Loucy (cell line): ENCODE measurements around the gene SRD5A1.
A peak's percentile ranks its signal among the peaks of the same experiment; 100 is the strongest.

ENCODE experiments used
- H2AFZ ChIP-seq: fragments of 200-600 bp; sonication (generic); 2 replicates; pipeline ENCODE4 v1.6.0; 2016; ENCODE audit warnings: antibody characterized with exemption, mild to moderate bottlenecking, low read length, moderate library complexity
- H3F3A ChIP-seq: fragments of 200-600 bp; 2 replicates; pipeline ENCODE4 v1.6.0; 2016; ENCODE audit warnings: antibody characterized with exemption, low read depth, mild to moderate bottlenecking
- H3K27me3 ChIP-seq: fragments of 200-600 bp; sonication (generic); 2 replicates; pipeline ENCODE4 v1.6.1; 2014; ENCODE audit warnings: low read length, mild to moderate bottlenecking; ENCODE audit not compliant: insufficient read depth, poor library complexity, severe bottlenecking
- H3K36me3 ChIP-seq: fragments of 200-600 bp; sonication (generic); 2 replicates; pipeline ENCODE4 v1.6.1; 2016; ENCODE audit warnings: low read length; ENCODE audit not compliant: insufficient read depth
- H3K4me1 ChIP-seq: fragments of 200-600 bp; sonication (generic); 2 replicates; pipeline ENCODE4 v1.5.1; 2014; ENCODE audit warnings: low read length, mild to moderate bottlenecking; ENCODE audit not compliant: insufficient read depth, poor library complexity, severe bottlenecking
- H3K4me2 ChIP-seq: fragments of 200-600 bp; sonication (generic); 2 replicates; pipeline ENCODE4 v1.6.0; 2014; ENCODE audit warnings: antibody characterized with exemption, low read length, low read depth, mild to moderate bottlenecking; ENCODE audit not compliant: poor library complexity, severe bottlenecking
- H3K4me3 ChIP-seq: fragments of 200-600 bp; sonication (generic); 2 replicates; pipeline ENCODE4 v1.5.1; 2014; ENCODE audit warnings: low read length, mild to moderate bottlenecking, mixed read lengths; ENCODE audit not compliant: poor library complexity, severe bottlenecking
- H3K79me2 ChIP-seq: fragments of 200-600 bp; sonication (generic); 2 replicates; pipeline ENCODE4 v1.6.1; 2014; ENCODE audit warnings: low read length; ENCODE audit not compliant: insufficient read depth
- H3K9ac ChIP-seq: fragments of 200-600 bp; sonication (generic); 2 replicates; pipeline ENCODE4 v1.6.0; 2014; ENCODE audit warnings: mild to moderate bottlenecking, low read depth, low read length, moderate library complexity; ENCODE audit not compliant: poor library complexity, severe bottlenecking
- H3K9me2 ChIP-seq: fragments of 200-600 bp; sonication (generic); replicated peaks from 2 replicates; pipeline ENCODE4 v1.6.1; 2016; ENCODE audit warnings: low read depth, low read length, mixed read lengths
- H3K9me3 ChIP-seq: fragments of 200-600 bp; sonication (generic); 2 replicates; pipeline ENCODE4 v1.6.1; 2014; ENCODE audit warnings: mild to moderate bottlenecking, antibody characterized with exemption, low read length, low read depth; ENCODE audit not compliant: insufficient read depth
- H4K20me1 ChIP-seq: fragments of 200-600 bp; sonication (generic); 2 replicates; pipeline ENCODE4 v1.6.0; 2014; ENCODE audit warnings: antibody characterized with exemption, low read length, mild to moderate bottlenecking; ENCODE audit not compliant: insufficient read depth, poor library complexity, severe bottlenecking
- EZH2phosphoT487 ChIP-seq: fragments of 200-600 bp; IDR thresholded peaks from 2 replicates; pipeline ENCODE4 v1.6.1; 2018; ENCODE audit warnings: antibody characterized with exemption, mild to moderate bottlenecking, moderate library complexity, borderline replicate concordance
- TF ChIP-seq, protein P1 (sequence below): fragments of 200-600 bp; sonication (generic); conservative IDR thresholded peaks from 2 replicates; pipeline ENCODE4 v1.5.1; 2014; ENCODE audit warnings: mild to moderate bottlenecking, antibody characterized with exemption, low read length

The SRD5A1 gene

DNA sequence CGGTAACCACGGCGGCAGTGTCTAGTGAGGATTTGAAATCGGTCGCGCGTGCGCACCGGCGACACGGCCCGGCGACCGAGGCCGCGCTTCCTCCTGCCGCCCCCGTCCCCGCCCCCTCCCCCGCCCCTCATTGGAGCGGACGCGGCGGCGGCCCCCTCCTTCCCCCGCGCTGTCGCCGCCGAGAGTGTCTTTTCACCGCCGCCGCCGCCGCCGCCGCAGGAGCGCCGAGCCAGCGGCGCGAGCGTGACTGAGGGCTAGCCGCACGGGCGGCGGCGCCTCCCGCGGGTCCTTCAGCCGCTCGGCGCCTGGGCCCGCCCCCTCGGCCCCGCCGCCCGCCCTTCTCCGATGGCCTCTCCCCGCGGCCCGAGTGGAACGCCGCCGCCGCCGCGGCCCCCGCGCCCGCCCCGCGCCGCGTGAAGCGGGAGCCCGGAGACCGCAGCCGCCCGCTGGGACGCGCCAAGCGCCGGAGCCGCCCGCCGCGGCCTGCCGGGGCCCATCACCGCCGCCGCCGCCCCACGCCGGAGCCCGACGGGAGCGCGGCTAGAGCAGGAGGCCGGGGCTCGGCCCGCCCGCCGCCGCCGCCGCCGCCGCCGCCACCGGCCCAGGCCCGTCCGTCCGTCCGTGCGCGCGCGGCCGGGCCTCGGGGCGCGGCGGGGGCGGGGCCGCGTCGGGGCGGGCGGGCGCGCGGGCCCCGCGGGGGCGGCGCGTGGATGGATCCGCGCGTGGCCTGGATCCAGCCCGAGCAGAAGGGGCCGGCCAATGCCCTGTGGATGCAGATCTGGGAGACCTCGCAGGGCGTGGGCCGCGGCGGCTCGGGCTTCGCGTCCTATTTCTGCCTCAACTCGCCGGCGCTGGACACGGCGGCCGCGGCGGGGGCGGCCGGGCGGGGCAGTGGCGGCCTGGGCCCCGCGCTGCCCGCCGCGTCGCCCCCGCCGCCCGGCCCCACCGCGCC is 80.3 kb downstream of the SRD5A1 start, which contains the start of gene TENT4A:
TENT4A (plus strand) TSS at position 159 of the 952 bp plus-strand sequence; CDS start at position 711, 552 bp downstream.
- H4K20me1 ChIP-seq = peaks cover 42% of the 10 kb centered on the region
- H3K9me3 ChIP-seq = no peaks in the 10 kb centered on the region
- H3K9ac ChIP-seq = peak within 1 kb of the TSS; percentile 86
- H3K9me2 ChIP-seq = no peaks in the 10 kb centered on the region
- peak within 1 kb of the TSS; percentile 93 for H3K4me3 ChIP-seq
- H3K4me2 ChIP-seq = peak within 1 kb of the TSS; percentile 98
- peaks cover 48% of the 10 kb centered on the region for H3K4me1 ChIP-seq
- no peaks in the 10 kb centered on the region for H3F3A ChIP-seq
- H3K27me3 ChIP-seq = no peaks in the 10 kb centered on the region
- peaks cover 45% of the 10 kb centered on the region for H3K79me2 ChIP-seq
- TF ChIP-seq, protein P1, sequence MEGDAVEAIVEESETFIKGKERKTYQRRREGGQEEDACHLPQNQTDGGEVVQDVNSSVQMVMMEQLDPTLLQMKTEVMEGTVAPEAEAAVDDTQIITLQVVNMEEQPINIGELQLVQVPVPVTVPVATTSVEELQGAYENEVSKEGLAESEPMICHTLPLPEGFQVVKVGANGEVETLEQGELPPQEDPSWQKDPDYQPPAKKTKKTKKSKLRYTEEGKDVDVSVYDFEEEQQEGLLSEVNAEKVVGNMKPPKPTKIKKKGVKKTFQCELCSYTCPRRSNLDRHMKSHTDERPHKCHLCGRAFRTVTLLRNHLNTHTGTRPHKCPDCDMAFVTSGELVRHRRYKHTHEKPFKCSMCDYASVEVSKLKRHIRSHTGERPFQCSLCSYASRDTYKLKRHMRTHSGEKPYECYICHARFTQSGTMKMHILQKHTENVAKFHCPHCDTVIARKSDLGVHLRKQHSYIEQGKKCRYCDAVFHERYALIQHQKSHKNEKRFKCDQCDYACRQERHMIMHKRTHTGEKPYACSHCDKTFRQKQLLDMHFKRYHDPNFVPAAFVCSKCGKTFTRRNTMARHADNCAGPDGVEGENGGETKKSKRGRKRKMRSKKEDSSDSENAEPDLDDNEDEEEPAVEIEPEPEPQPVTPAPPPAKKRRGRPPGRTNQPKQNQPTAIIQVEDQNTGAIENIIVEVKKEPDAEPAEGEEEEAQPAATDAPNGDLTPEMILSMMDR = no peak
- no peak for TF ChIP-seq EZH2phosphoT487
- H3K36me3 ChIP-seq = peaks cover 2% of the 10 kb centered on the region; the same call in 1 of the 2 replicates
- H2AFZ ChIP-seq = peak within 1 kb of the TSS; percentile 92

DNA sequence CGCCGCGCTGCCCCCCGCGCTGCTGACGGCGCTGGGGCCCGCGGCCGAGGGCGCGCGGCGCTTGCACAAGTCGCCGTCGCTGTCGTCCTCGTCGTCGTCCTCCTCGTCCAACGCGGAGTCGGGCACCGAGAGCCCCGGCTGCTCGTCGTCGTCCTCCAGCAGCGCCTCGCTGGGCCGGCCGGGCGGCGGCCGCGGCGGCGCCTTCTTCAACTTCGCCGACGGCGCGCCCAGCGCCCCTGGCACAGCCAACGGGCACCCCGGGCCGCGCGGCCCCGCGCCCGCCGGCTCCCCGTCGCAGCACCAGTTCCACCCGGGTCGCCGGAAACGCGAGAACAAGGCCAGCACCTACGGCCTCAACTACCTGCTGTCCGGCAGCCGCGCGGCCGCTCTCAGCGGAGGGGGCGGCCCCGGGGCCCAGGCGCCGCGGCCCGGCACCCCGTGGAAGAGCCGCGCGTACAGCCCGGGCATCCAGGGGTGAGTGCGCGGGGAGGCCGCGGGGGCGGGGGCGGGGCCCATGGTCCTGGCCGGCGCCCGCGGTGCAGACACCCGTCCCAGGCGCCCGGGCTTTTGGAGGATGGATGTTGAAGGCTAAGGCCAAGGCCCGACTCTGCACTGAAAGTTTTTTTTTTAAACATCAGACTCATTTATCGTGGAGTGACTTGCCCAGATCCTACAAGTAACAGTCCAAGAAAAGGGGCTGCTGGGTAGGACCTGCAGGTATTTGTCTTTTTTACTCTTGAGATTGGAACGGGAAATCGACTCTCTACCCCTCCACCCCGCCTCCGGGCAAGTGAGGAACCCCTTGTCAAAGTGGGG is 81.2 kb downstream of the SRD5A1 start:
- Histone ChIP-seq H4K20me1 (peaks cover 51% of the 10 kb centered on the region), H3K79me2 (peaks cover 54% of the 10 kb centered on the region)
- TF ChIP-seq EZH2phosphoT487 = no peak
- TF ChIP-seq, protein P1 = no peak

DNA sequence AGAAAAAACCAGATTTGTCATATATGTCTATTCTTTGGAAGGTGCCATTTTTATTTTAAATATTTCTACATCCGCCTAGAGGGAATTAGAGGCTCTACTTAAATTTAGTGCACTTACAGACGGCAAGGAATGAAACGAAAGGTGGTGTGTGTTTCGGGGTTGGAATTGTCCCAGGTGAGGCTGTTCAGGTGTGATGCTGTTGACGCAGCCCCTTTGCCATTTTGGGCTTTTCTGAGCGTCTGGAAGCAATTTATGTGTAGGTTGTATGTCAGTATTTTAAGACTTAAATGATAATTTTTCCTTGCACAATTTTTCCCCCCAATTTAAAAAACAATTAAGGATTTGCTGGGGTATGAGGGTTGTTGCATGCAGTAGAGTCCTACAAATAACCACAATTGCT is 82.0 kb downstream of the SRD5A1 start:
- Histone ChIP-seq H3K9me2 (no peaks in the 10 kb centered on the region), H3F3A (no peaks in the 10 kb centered on the region), H3K4me3 (peak overlapping the region; percentile 93), H4K20me1 (peaks cover 59% of the 10 kb centered on the region), H3K4me2 (peak overlapping the region; percentile 98), H3K4me1 (peaks cover 52% of the 10 kb centered on the region), H3K9ac (peak overlapping the region; percentile 75), H3K27me3 (no peaks in the 10 kb centered on the region), H2AFZ (no peak overlapping the region), H3K79me2 (peaks cover 62% of the 10 kb centered on the region), H3K9me3 (no peaks in the 10 kb centered on the region), H3K36me3 (peaks cover 11% of the 10 kb centered on the region; the same call in 1 of the 2 replicates)
- TF ChIP-seq, protein P1 = no peak
- no peak for TF ChIP-seq EZH2phosphoT487

More for the DNA sequence above, 81.2 kb downstream of the SRD5A1 start:
- peak overlapping the region; percentile 93 for H3K4me3 ChIP-seq
- H3K27me3 ChIP-seq = no peaks in the 10 kb centered on the region
- H3K4me2 ChIP-seq = peak overlapping the region; percentile 98
- peaks cover 45% of the 10 kb centered on the region for H3K4me1 ChIP-seq
- H3K36me3 ChIP-seq = peaks cover 8% of the 10 kb centered on the region; the same call in 1 of the 2 replicates
- H3K9me2 ChIP-seq = no peaks in the 10 kb centered on the region
- H2AFZ ChIP-seq = no peak overlapping the region
- H3K9me3 ChIP-seq = no peaks in the 10 kb centered on the region
- peak overlapping the region; percentile 75 for H3K9ac ChIP-seq
- H3F3A ChIP-seq = no peaks in the 10 kb centered on the region
